ENCODE results near the gene PTPRS. TPM values are rescaled to one million over a fixed set of nuclear protein-coding genes. Genes with fewer than 3 reads are reported as not detected.

Gene PTPRS
- total and polyA plus RNA-seq, 2 of the 13 experiments (the other 11 are each of a cell fraction or from before 2014, with no cell fraction given): 32.7 to 43.9 TPM

DNA sequence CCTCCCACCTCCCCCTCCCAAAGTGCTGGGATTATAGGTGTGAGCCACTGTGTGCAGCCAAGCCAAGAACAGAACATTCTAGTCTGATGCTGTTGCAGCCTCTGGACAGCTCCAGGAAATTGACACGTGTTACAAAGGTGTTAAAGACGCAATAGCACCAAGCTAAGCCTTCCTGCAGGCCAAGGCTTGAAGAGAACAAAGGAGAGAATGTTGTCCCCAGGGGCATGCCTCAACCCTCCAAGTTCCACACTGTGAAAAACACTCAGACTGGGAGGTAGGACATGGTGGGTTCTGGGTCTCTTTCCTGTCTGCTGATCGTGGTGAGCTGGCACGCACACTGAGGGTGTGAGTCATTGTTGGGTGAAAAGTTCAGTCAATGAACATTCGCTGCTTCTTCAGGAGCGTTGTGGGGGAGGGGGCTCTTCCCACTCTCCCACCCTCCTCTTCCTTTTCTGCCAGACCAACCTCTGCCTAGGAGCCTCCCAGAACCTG lies 5.3 kb upstream of the PTPRS start (continued):
- TF ChIP-seq ZNF841 (CRISPR knock-in tag; IDR thresholded peaks at IDR 0.05; ENCODE audit: borderline replicate concordance) (no peak), ZNF746 (CRISPR knock-in tag; IDR thresholded peaks at IDR 0.05) (no peak), ZNF124 (CRISPR knock-in tag; IDR thresholded peaks at IDR 0.05) (no peak), JUND (CRISPR knock-in tag; IDR thresholded peaks at IDR 0.05) (peak; percentile 63), ZNF407 (CRISPR knock-in tag; IDR thresholded peaks at IDR 0.05; ENCODE audit: not compliant biosample characterization) (no peak), FOXK1 (CRISPR knock-in tag; IDR thresholded peaks at IDR 0.05; ENCODE audit: borderline replicate concordance, low read depth) (no peak), AHR (CRISPR knock-in tag; IDR thresholded peaks at IDR 0.05) (no peak), HIC2 (CRISPR knock-in tag; IDR thresholded peaks at IDR 0.05; ENCODE audit: low read depth) (no peak), TGIF2 (CRISPR knock-in tag; IDR thresholded peaks at IDR 0.05) (no peak), ZNF562 (CRISPR knock-in tag; IDR thresholded peaks at IDR 0.05; ENCODE audit: borderline replicate concordance) (no peak), TBX2 (CRISPR knock-in tag; IDR thresholded peaks at IDR 0.05; ENCODE audit: borderline replicate concordance) (0 out of 2 replicates have a peak, but pooled peaks have one; percentile 39), POLR2A (IDR thresholded peaks at IDR 0.05; ENCODE audit: insufficient read depth in 1 of 2, low read depth in 2 of 2, low read length in 2 of 2) (no peak)
- TF ChIP-seq, protein P1, sequence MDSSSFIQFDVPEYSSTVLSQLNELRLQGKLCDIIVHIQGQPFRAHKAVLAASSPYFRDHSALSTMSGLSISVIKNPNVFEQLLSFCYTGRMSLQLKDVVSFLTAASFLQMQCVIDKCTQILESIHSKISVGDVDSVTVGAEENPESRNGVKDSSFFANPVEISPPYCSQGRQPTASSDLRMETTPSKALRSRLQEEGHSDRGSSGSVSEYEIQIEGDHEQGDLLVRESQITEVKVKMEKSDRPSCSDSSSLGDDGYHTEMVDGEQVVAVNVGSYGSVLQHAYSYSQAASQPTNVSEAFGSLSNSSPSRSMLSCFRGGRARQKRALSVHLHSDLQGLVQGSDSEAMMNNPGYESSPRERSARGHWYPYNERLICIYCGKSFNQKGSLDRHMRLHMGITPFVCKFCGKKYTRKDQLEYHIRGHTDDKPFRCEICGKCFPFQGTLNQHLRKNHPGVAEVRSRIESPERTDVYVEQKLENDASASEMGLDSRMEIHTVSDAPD (CRISPR knock-in tag; IDR thresholded peaks at IDR 0.05): no peak
- TF ChIP-seq, protein P2, sequence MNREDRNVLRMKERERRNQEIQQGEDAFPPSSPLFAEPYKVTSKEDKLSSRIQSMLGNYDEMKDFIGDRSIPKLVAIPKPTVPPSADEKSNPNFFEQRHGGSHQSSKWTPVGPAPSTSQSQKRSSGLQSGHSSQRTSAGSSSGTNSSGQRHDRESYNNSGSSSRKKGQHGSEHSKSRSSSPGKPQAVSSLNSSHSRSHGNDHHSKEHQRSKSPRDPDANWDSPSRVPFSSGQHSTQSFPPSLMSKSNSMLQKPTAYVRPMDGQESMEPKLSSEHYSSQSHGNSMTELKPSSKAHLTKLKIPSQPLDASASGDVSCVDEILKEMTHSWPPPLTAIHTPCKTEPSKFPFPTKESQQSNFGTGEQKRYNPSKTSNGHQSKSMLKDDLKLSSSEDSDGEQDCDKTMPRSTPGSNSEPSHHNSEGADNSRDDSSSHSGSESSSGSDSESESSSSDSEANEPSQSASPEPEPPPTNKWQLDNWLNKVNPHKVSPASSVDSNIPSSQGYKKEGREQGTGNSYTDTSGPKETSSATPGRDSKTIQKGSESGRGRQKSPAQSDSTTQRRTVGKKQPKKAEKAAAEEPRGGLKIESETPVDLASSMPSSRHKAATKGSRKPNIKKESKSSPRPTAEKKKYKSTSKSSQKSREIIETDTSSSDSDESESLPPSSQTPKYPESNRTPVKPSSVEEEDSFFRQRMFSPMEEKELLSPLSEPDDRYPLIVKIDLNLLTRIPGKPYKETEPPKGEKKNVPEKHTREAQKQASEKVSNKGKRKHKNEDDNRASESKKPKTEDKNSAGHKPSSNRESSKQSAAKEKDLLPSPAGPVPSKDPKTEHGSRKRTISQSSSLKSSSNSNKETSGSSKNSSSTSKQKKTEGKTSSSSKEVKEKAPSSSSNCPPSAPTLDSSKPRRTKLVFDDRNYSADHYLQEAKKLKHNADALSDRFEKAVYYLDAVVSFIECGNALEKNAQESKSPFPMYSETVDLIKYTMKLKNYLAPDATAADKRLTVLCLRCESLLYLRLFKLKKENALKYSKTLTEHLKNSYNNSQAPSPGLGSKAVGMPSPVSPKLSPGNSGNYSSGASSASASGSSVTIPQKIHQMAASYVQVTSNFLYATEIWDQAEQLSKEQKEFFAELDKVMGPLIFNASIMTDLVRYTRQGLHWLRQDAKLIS (CRISPR knock-in tag; IDR thresholded peaks at IDR 0.05): no peak

Data from HepG2 (cell line).